ENCODE data around the gene ADAMTSL2.

The ADAMTSL2 gene

GRCh38 chr9:133518706-133519449, 15.6 kb upstream of the ADAMTSL2 start:
- Histone ChIP-seq H3K27ac (ENCODE audit: low read length, poor library complexity, severe bottlenecking) (no peak overlapping the region), H3K9ac (ENCODE audit: low read length) (no peak overlapping the region), H2BK15ac (ENCODE audit: low read depth, poor library complexity, severe bottlenecking) (no peak overlapping the region), H4K91ac (ENCODE audit: low read length) (no peak overlapping the region), H3K23ac (ENCODE audit: low read length in 2 of 2) (no peak overlapping the region), H3K18ac (ENCODE audit: low read depth in 1 of 2, low read length in 2 of 2) (no peak overlapping the region), H2BK120ac (ENCODE audit: low read depth, low read length) (no peak overlapping the region), H3K79me1 (replicated peaks; ENCODE audit: low read length, poor library complexity, severe bottlenecking) (no peaks in the 10 kb centered on the region), H2BK12ac (ENCODE audit: low read length in 2 of 2) (no peak overlapping the region), H2AFZ (ENCODE audit: low read depth, low read length) (no peak overlapping the region), H4K8ac (ENCODE audit: low read length) (no peak overlapping the region), H3K36me3 (ENCODE audit: control insufficient read depth in 1 of 2, insufficient read depth in 2 of 2, low read depth in 1 of 2, low read length in 2 of 2) (no peaks in the 10 kb centered on the region), H3K9me3 (ENCODE audit: control insufficient read depth, low read length) (no peaks in the 10 kb centered on the region), H3K27me3 (ENCODE audit: control insufficient read depth in 1 of 2, insufficient read depth in 1 of 2, low read length in 2 of 2) (peaks cover 50 to 67% of the 10 kb centered on the region in 2 experiments), H3K4me1 (ENCODE audit: control insufficient read depth, insufficient read depth, low read depth, low read length) (peaks cover 2% of the 10 kb centered on the region), H3K14ac (ENCODE audit: low read length in 2 of 2) (no peak overlapping the region), H2AK5ac (ENCODE audit: low read length, severe bottlenecking) (no peak overlapping the region), H2BK5ac (ENCODE audit: low read depth, low read length, poor library complexity, severe bottlenecking) (no peak overlapping the region), H3K4me3 (ENCODE audit: insufficient read depth in 1 of 2, low read depth in 1 of 2, low read length in 2 of 2) (no peak overlapping the region), H3K4me2 (ENCODE audit: low read length, poor library complexity, severe bottlenecking) (no peak overlapping the region), H3K4ac (ENCODE audit: low read depth in 1 of 2, low read length in 2 of 2) (no peak overlapping the region)
- DNase-seq: no peak
- WGBS: 91% methylated on average over 25 of the region's 27 CpGs

GRCh38 chr9:133519693-133520092, 14.8 kb upstream of the ADAMTSL2 start:
- H2BK15ac ChIP-seq (ENCODE audit: low read depth, poor library complexity, severe bottlenecking): no peak overlapping the region
- no peaks in the 10 kb centered on the region for H3K9me3 ChIP-seq (ENCODE audit: control insufficient read depth, low read length)
- no peak overlapping the region for H3K4ac ChIP-seq (ENCODE audit: low read depth in 1 of 2, low read length in 2 of 2)
- H3K4me1 ChIP-seq (ENCODE audit: control insufficient read depth, insufficient read depth, low read depth, low read length): peaks cover 2% of the 10 kb centered on the region
- no peak overlapping the region for H3K18ac ChIP-seq (ENCODE audit: low read depth in 1 of 2, low read length in 2 of 2)
- H3K27ac ChIP-seq (ENCODE audit: low read length, poor library complexity, severe bottlenecking): no peak overlapping the region
- H3K27me3 ChIP-seq (ENCODE audit: control insufficient read depth in 1 of 2, insufficient read depth in 1 of 2, low read length in 2 of 2): peaks cover 54 to 69% of the 10 kb centered on the region in 2 experiments
- DNase-seq: no peak
- no peak overlapping the region for H2BK12ac ChIP-seq (ENCODE audit: low read length in 2 of 2)
- H3K4me2 ChIP-seq (ENCODE audit: low read length, poor library complexity, severe bottlenecking): no peak overlapping the region
- H4K91ac ChIP-seq (ENCODE audit: low read length): no peak overlapping the region
- H3K23ac ChIP-seq (ENCODE audit: low read length in 2 of 2): no peak overlapping the region
- no peak overlapping the region for H3K4me3 ChIP-seq (ENCODE audit: insufficient read depth in 1 of 2, low read depth in 1 of 2, low read length in 2 of 2)
- no peak overlapping the region for H2BK5ac ChIP-seq (ENCODE audit: low read depth, low read length, poor library complexity, severe bottlenecking)
- no peaks in the 10 kb centered on the region for H3K36me3 ChIP-seq (ENCODE audit: control insufficient read depth in 1 of 2, insufficient read depth in 2 of 2, low read depth in 1 of 2, low read length in 2 of 2)
- no peak overlapping the region for H4K8ac ChIP-seq (ENCODE audit: low read length)
- no peak overlapping the region for H2AFZ ChIP-seq (ENCODE audit: low read depth, low read length)
- H3K9ac ChIP-seq (ENCODE audit: low read length): no peak overlapping the region
- H2BK120ac ChIP-seq (ENCODE audit: low read depth, low read length): no peak overlapping the region
- WGBS: 82% methylated on average over 7 of the region's 7 CpGs
- no peak overlapping the region for H2AK5ac ChIP-seq (ENCODE audit: low read length, severe bottlenecking)
- H3K79me1 ChIP-seq (replicated peaks; ENCODE audit: low read length, poor library complexity, severe bottlenecking): no peaks in the 10 kb centered on the region
- H3K14ac ChIP-seq (ENCODE audit: low read length in 2 of 2): no peak overlapping the region

- no peak overlapping the region for H3K27ac ChIP-seq (ENCODE audit: low read length, poor library complexity, severe bottlenecking)
- peaks cover 52 to 64% of the 10 kb centered on the region in 2 experiments for H3K27me3 ChIP-seq (ENCODE audit: control insufficient read depth in 1 of 2, insufficient read depth in 1 of 2, low read length in 2 of 2)
- H3K79me1 ChIP-seq (replicated peaks; ENCODE audit: low read length, poor library complexity, severe bottlenecking): no peaks in the 10 kb centered on the region
- H2BK12ac ChIP-seq (ENCODE audit: low read length in 2 of 2): no peak overlapping the region
- no peak overlapping the region for H2AK5ac ChIP-seq (ENCODE audit: low read length, severe bottlenecking)
- DNase-seq: no peak
- no peak overlapping the region for H4K8ac ChIP-seq (ENCODE audit: low read length)
- WGBS: 92% methylated on average over 24 of the region's 24 CpGs
- peaks cover 2% of the 10 kb centered on the region for H3K4me1 ChIP-seq (ENCODE audit: control insufficient read depth, insufficient read depth, low read depth, low read length)
- no peak overlapping the region for H3K9ac ChIP-seq (ENCODE audit: low read length)
- H2BK120ac ChIP-seq (ENCODE audit: low read depth, low read length): no peak overlapping the region
- no peak overlapping the region for H3K18ac ChIP-seq (ENCODE audit: low read depth in 1 of 2, low read length in 2 of 2)
- no peak overlapping the region for H2BK5ac ChIP-seq (ENCODE audit: low read depth, low read length, poor library complexity, severe bottlenecking)
- H3K14ac ChIP-seq (ENCODE audit: low read length in 2 of 2): no peak overlapping the region
- H4K91ac ChIP-seq (ENCODE audit: low read length): no peak overlapping the region
- H3K9me3 ChIP-seq (ENCODE audit: control insufficient read depth, low read length): no peaks in the 10 kb centered on the region
- no peak overlapping the region for H2AFZ ChIP-seq (ENCODE audit: low read depth, low read length)
- no peak overlapping the region for H3K4me3 ChIP-seq (ENCODE audit: insufficient read depth in 1 of 2, low read depth in 1 of 2, low read length in 2 of 2)
- H3K36me3 ChIP-seq (ENCODE audit: control insufficient read depth in 1 of 2, insufficient read depth in 2 of 2, low read depth in 1 of 2, low read length in 2 of 2): no peaks in the 10 kb centered on the region
- H3K4me2 ChIP-seq (ENCODE audit: low read length, poor library complexity, severe bottlenecking): no peak overlapping the region
- H3K23ac ChIP-seq (ENCODE audit: low read length in 2 of 2): no peak overlapping the region
- no peak overlapping the region for H3K4ac ChIP-seq (ENCODE audit: low read depth in 1 of 2, low read length in 2 of 2)
- no peak overlapping the region for H2BK15ac ChIP-seq (ENCODE audit: low read depth, poor library complexity, severe bottlenecking)
Measured at GRCh38 chr9:133520121-133520835, 14.2 kb upstream of the ADAMTSL2 start.
